Measurements from ENCODE around the gene TGFB3.
"Not testable (repeated sequence)": the region's sequence is repeated elsewhere in the genome, so short reads cannot be mapped to it uniquely, and the experiment has no call there.

TGFB3 gene

GRCh38 chr14:75981426-75982265, at the start of gene TGFB3:
Gene TGFB3, minus strand, starts transcription at chr14:75981995. Its CDS starts 1,102 bp downstream, at chr14:75980893.
- Histone ChIP-seq H3K27ac (peak within 1 kb of the TSS; percentile 71 to 95 (median 90)), H3K4me3 (peak within 1 kb of the TSS; percentile 46 to 82 (median 66))

GRCh38 chr14:76024211-76024907, 42.6 kb upstream of the TGFB3 start:
- H3K4me3 ChIP-seq, result no peak overlapping the region
- no peak overlapping the region for H3K27ac ChIP-seq

GRCh38 chr14:76023757-76024156, 42.0 kb upstream of the TGFB3 start:
- no peak overlapping the region for H3K27ac ChIP-seq

GRCh38 chr14:76022991-76023390, 41.2 kb upstream of the TGFB3 start:
- Histone ChIP-seq H3K27ac (no peak overlapping the region), H3K4me3 (no peak overlapping the region)

More at GRCh38 chr14:76023757-76024156, 42.0 kb upstream of the TGFB3 start:
- H3K4me3 ChIP-seq, result no peak overlapping the region

- H3K27ac ChIP-seq, result no peak overlapping the region
- no peak overlapping the region for H3K4me3 ChIP-seq
Measured at GRCh38 chr14:76019676-76020075, 37.9 kb upstream of the TGFB3 start.

GRCh38 chr14:76015668-76016067, 33.9 kb upstream of the TGFB3 start:
- Histone ChIP-seq H3K4me3 (no peak overlapping the region), H3K27ac (no peak overlapping the region)

- H3K4me3 ChIP-seq, result no peak overlapping the region
- H3K27ac ChIP-seq, result no peak overlapping the region
Measured at GRCh38 chr14:76015191-76015590, 33.4 kb upstream of the TGFB3 start.

- H3K4me3 ChIP-seq, result no peak overlapping the region
- no peak overlapping the region for H3K27ac ChIP-seq
Measured at GRCh38 chr14:76012354-76012753, 30.6 kb upstream of the TGFB3 start.

- no peak overlapping the region for H3K27ac ChIP-seq
- H3K4me3 ChIP-seq, result no peak overlapping the region
Measured at GRCh38 chr14:76011930-76012329, 30.1 kb upstream of the TGFB3 start.

GRCh38 chr14:76009627-76010026, 27.8 kb upstream of the TGFB3 start:
- H3K27ac ChIP-seq, H3K4me3 ChIP-seq: not testable (repeated sequence)

GRCh38 chr14:76007852-76008251, 26.1 kb upstream of the TGFB3 start:
- Histone ChIP-seq H3K27ac (no peak overlapping the region), H3K4me3 (no peak overlapping the region)

GRCh38 chr14:76007379-76007778, 25.6 kb upstream of the TGFB3 start:
- no peak overlapping the region for H3K27ac ChIP-seq
- H3K4me3 ChIP-seq, result no peak overlapping the region

- H3K4me3 ChIP-seq, result no peak overlapping the region
- H3K27ac ChIP-seq, result no peak overlapping the region
Measured at GRCh38 chr14:76006253-76006652, 24.5 kb upstream of the TGFB3 start.

- H3K27ac ChIP-seq, result no peak overlapping the region
- H3K4me3 ChIP-seq, result no peak overlapping the region
Measured at GRCh38 chr14:76002383-76002782, 20.6 kb upstream of the TGFB3 start.

GRCh38 chr14:75999511-76000190, 17.9 kb upstream of the TGFB3 start:
- H3K27ac ChIP-seq, result no peak overlapping the region

GRCh38 chr14:75996488-75996887, 14.7 kb upstream of the TGFB3 start:
- Histone ChIP-seq H3K27ac (no peak overlapping the region), H3K4me3 (no peak overlapping the region)

More at GRCh38 chr14:75999511-76000190, 17.9 kb upstream of the TGFB3 start:
- H3K4me3 ChIP-seq, result no peak overlapping the region

- H3K4me3 ChIP-seq, result no peak overlapping the region
Measured at GRCh38 chr14:75995372-75996041, 13.7 kb upstream of the TGFB3 start.

GRCh38 chr14:75993567-75994041, 11.8 kb upstream of the TGFB3 start:
- H3K27ac ChIP-seq, result no peak overlapping the region
- H3K4me3 ChIP-seq, result no peak overlapping the region

More at GRCh38 chr14:75995372-75996041, 13.7 kb upstream of the TGFB3 start:
- H3K27ac ChIP-seq, result peak overlapping the region in 3 of 21 experiments; percentile 33 to 50 (median 43)

- H3K4me3 ChIP-seq, result no peak overlapping the region
- H3K27ac ChIP-seq, result no peak overlapping the region
Measured at GRCh38 chr14:75991753-75992152, 10.0 kb upstream of the TGFB3 start.

- no peak overlapping the region for H3K4me3 ChIP-seq
- H3K27ac ChIP-seq, result peak overlapping the region in 4 of 21 experiments; percentile 29 to 78 (median 65)
Measured at GRCh38 chr14:75990297-75990696, 8.5 kb upstream of the TGFB3 start.
